Frontal cortex (tissue), 4 donors: ENCODE data around the gene TMEM129. TPM values are rescaled to one million over a fixed set of nuclear protein-coding genes. Genes with fewer than 3 reads are reported as not detected.

Experiments
- DNase-seq, 2 donors: peaks; one replicate each; pipeline ENCODE4 v3.0.0; 2012; ENCODE audit warnings: low spot score in 2 of 2
- FAIRE-seq: peaks from 2 replicates; lab custom pipeline; 2012; peaks lifted over from hg19 to GRCh38; lab: Jason Lieb, UNC
- total RNA-seq: library from RNA; depleted of rRNA; stranded (reverse); fragments of >200 nt; gene quantifications from one replicate; pipeline ENCODE4 v1.2.3, GENCODE V29; 2014
- donor health status: control.
- donor health status: control.
- donor health status: control.

The TMEM129 gene
- total RNA-seq, 1 donor from 2014 or later: 13.5 TPM

DNA sequence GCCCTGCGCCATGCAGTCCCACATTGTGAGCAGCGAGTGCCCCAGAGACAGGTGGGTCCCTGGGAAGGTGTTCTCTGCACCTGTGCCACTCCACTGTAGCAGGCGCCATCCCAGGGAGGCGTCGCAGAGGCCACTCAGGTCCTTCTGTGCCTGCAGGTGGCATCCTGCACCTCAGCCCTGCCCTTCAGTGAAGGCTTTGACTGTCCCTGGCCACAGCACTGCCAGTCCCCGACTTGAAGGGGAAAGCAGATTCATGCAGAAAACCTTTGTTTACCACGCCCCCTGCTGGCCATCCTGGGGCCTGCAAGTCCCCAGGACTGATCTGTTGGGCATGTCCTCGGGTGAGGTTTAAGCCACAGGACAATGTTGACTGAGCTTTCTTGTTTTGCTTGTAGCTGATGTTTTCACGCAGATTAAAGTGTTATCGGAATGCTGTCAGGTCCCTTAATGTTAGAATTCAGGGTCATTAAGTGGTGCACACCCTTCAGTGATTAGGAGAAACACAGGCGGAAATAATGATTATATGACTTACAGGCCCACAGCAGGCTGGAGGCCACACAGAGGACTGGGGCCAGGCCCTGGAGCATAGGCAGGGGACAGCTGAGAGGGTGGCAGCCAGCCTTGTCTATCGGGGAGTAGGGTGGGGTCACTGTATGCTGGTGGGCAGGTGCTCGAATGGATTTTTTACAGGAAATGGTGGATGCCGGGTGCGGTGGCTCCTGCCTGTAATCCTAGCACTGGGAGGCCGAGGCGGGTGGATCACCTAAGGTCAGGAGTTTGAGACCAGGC, 5.2 kb upstream of the TMEM129 start:
- no peak for FAIRE-seq
- peak; percentile 83 to 90 for DNase-seq

DNA sequence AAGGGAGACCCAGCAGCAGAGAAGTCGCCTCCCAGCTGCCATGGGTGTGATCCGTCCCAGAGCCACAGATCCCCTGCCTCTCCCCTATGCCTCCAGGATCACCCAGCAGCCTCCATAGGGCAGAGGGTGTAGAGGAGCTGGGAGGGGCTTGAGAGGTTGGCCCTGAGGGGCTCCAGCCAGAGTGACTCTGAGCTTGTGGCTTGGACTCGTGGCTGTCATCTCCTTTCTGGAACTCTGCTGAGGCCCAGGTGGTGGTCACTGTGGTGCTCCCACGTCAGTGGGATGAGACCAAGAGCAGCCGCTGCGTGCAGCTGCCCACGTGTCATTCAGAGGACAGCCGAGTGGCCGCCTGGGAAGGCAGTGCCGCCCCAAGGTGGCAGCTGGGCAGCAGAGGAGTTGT, 4.4 kb upstream of the TMEM129 start:
- no peak for FAIRE-seq
- no peak for DNase-seq

DNA sequence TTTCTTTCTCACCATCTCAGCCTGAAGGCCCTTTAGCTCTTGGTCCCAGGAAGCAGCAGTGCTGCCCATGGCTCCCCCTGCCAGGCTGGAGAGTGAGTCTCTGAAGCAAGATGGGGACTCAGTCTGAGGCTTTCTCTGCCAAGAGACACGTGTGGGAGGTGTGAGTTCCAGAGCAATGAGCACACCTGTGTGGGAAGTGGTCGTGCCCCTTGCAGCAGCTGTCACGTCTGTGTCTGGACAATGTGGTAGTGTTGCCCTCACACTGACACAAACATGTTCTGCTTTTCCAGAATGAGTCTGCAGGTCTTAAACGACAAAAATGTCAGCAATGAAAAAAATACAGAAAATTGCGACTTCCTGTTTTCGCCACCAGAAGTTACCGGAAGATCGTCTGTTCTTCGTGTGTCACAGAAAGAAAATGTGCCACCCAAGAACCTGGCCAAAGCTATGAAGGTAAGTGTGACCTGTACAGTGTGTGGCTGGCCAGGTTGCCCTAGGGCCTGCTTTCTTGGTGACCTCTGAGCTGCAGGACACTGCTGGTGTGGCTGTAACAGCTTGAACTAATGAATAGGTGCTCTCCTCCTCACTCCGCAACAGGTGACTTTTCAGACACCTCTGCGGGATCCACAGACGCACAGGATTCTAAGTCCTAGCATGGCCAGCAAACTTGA, 2.1 kb upstream of the TMEM129 start:
- FAIRE-seq: no peak
- no peak for DNase-seq

DNA sequence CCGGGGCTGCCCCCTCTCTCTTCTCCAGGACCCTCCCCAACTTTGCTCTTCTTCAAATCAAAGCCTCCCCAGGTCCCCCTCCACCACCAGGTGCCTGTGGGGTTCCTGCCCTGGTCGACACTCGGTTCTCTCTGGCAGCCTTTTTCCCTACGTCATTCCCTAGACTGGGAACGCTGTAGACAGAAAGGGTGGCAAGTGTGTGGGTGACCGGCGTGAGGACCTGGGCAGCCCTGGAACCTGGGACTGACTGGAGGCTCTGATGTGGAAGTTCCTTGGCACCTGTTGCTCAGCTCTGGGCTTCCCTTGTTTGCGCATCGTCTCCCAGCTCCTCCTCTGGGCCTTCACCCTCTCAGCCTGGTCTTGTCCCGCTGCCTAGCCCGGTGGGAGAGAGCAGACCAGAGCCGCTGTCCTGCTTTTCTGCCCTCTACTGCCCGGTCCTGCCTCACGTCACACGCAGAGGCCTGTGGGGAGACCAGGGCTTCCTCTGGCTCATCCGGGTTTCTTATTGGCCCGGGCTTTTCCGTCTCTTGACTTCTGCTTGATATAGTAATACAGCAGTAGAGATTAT, 1.5 kb upstream of the TMEM129 start:
- no peak for DNase-seq
- no peak for FAIRE-seq

DNA sequence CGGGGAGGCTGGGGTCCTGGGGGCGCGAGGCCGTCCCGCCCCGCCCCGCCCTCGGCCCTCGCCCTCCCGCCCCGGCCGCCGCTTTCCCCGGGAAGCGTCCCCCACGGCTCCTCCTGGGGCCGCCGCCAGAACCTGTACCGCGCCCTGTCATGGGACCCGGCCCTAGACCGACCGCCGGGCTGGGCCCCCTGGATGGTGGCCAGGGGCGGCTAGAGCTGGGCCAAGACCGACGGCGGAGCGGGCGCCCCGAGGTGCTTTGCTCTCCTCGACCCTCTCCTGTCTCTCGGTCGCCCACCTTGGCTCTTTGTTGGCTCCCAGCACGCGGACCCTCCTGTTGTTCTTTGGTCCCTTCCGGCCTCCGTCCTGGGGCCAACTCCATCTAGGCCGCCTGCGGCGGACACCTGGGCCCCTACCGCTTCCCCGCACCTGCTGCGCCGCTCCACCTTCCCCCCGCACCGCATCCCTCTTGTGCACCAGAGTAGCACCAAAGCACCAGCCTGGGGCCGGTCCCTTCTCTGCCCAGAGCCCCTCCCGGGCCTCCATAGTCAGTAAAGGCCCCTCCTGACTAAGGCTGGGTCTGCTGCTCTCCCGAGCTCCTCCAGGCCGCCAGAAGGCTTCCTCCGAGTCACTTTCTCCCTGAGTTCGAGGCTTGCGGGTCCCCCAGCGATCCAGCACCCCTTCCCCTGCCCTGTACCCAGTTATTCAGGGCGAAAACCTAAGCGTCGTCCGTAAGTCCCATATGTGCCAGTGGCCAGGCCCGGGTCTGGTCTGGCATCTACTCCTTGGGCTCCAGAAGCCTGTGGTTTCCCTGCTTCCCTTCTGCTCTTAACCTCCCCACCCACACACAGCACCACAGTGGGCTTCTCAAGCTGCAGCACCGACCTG, 785 bp upstream of the TMEM129 start:
- FAIRE-seq (no peak), DNase-seq (no peak)

DNA sequence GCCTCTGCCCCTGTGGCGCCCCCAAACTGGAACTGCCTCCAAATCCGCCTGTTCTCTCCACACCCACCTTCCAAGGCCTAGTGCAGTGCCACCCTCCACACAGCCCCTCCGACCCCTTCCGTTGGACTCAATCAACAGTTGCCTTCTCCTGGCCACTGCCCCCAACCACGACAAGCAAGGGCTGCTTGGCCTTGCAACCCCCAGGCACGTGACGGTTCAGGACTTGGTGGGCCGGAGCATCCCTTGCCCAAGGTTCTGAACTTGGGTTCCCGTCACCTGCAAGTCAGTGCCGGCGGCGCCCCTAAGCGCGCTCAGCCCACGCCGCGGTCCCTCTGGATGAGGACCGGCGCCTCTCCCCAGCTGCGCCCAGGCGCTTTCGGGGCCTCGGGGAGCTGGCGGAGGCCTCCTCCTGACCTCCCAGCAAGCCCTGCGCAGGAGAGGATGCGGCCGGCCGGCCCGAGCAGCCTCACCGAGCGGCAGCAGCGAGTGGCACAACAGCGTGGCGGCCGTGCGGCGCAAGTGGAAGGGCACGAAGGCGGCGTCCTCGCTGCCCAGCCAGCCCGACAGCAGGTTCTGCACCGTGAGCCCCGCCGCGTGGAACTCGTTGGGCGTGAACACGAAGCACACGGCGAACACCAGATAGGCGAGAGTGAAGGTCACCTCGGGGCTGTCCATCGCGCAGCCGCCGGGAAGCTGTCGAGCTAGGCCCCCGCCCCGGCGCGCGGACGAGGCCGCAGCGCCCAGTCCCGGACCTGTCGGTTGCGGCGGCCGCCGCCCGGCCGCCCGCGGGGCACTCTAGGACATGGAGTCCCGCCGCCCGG, 750 bp downstream of the TMEM129 start:
- DNase-seq: peak; percentile 62 to 68
- no peak for FAIRE-seq

DNA sequence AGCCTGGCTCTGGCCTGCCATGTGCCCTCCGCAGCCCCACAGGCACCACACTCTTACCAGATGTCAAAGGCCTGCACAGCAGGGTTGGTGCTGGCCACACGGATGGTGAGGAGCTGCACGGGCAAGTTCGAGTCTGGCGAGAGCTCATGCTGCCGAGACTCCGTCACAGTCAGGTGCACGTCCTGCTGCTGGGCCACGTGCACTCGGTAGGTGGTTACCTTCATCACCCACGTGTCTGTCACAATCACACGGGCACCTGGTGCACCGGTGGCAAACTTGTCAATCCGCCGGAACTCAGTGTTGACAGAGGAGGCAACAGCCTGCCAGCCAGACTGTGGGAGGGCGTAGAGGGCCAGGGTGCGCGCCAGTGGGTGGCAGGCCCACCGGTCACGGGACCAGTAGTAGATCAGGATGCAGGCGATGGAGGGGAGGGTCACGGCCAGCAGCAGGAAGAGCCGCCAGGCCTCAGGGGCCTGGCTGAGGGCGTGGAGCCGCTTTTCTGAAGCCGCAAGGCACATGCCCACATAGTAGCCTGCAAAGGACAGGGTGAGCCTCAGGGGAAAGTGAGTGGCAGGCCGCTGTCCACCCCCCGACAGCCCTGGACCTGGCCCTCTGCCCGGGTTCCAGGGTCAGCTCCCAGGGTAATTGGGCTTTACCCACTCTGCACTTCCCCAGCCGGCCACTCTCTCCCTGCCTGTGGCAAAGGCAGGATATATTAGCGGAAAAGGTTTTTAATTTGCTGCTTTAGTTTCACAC, 2.9 kb downstream of the TMEM129 start:
- no peak for FAIRE-seq
- no peak for DNase-seq

DNA sequence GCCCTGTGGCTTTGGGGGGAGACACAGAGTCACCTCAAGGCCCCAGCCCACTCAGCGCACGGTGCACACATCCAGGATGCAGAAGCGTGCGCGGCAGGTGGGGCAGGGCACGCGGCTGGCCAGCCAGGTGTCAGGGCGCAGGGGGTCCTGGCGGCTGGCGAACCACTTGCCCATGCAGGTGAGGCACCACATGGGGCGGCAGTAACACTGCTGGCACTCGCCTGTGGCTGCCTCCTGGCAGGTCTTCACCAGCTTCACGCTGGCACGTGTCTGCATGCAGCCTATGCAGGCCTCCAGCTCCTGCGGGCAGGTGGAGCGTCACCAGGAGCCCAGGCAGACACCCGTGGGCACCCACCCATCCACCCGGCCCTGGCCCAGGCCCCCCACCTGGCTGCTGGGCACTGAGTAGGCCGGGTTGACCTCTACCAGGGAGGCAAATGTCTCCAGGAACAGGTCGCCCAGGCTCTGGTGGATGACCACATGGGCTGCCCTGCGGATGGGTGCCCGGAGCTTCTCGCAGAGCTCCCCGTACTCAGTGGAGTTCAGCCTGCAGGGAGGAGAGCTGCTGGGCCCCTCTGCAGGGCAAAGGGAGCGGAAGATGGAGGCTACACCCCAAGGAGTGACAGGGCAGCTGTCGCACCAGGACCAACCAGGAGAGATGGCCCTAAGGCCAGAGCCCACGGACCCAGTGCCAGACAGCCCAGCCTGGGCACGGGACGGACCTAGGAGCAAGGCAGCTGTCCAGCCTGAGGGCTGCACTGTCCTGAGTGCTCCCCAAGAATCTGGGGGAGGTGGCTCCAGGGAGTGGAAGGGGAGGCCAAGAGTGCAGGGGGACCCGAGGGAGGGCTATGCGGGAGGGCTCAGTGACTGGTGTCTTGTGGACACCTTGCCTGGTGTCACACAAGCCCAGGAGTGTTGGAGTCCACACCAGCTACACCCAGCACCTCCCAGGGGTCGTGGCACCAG, 3.7 kb downstream of the TMEM129 start:
- FAIRE-seq (no peak), DNase-seq (no peak)

DNA sequence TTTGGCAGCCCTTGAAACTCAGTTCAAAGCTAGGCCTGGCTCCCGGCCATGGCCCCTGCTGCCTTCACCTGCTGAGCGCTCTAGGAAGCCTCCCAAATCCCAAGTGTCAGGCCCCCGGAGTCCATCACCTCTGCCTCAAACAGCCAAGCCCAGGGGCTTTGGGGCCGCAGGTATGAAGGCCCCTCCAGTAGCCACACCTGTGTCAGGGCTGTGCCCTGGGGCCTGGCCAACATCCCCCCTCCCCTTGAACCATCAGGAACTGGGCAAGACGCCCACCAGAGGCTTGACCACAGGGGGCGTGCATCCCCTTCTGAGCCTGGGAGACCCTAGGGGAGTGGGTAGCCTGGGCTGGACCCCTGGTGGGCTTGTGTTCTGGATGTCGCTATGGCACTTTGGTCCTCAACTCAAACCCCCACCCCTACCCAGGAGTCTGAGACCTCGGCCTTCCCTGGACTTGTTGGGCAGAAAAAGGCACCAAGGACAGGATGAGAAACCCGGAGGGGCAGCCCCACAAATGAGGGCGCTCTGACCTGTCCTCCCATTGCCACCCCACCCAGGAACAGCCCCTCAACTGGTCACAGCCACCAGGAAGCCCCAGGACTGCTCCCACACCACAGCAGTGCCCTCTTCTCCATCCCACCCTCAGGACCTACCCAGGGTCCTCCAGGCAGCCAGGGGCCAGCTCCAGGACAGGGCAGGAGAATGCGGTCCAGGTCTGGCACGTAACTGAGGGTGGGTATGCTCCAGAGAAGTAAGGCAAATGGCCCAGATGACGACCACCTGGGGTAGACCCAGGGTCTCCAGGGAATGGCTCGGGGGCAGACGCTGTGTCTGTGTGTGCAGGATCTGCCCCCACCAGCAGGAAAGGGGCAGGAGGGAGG, 4.8 kb downstream of the TMEM129 start:
- DNase-seq (no peak), FAIRE-seq (no peak)

DNA sequence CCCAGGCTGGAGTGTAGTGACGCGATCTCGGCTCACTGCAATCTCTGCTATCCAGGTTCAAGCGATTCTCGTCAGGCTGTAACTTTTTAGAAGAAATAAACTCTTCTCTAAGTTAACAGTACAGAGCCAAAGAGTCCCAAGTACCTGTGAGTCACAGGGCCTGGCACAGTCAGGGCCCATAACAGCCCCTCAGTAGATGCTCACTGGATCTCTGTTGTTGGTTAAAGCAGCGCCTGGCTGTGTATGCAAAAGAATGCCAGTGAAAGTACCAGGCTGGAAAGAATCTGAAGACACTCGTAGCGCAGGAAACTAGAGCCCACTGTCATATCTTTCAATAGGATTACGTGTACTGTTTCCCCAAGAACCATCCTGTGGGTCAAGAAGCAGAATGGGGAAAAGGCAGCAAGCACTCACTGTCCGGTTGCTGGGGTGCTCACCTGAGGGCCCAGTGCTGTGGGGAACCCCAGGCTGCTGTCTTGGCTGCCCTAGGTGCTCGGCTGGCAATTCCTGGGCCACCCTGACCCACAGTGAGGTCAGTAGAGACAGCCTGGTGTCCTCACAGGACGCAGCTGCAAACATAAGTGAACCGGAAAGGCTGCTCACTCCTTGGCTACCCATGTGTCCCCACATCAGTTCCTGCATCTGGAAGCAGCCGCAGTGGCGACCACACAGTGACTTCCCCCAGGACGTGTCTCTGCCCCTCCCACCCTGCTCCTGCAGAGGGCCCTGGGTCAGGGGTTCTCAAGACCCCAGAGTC, 5.9 kb downstream of the TMEM129 start:
- FAIRE-seq (no peak), DNase-seq (no peak)

DNA sequence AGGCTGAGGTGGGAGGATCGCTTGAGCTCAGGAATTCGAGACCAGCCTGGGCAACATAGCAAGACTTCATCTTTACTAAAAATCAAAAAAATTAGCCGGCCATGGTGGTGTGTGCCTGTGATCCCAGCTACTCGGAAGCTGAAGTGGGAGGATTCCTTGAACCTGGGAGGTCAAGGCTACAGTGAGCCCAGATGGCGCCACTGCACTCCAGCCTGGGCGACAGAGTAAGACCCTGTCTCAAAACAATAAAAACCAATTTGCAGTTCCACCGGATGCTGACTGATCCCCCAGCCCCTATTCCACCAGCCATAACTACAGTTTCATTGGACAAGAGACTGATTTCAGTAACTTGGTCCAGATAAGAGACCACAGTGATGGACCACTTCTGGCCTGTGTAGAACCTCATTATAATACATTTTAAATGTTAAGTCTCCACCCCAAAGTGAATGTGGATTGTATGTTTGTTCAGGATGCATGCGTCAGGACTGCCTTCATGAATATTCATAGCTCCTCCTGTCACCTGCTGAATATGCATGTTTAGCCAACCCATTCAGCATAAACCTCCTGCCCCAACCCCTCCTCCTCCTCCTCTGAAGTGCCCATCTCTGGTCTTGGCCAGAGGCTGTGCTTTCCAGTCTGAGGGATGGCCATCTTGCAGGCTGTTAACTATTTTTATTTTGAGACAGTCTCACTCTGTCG, 6.7 kb downstream of the TMEM129 start:
- DNase-seq (no peak), FAIRE-seq (no peak)

DNA sequence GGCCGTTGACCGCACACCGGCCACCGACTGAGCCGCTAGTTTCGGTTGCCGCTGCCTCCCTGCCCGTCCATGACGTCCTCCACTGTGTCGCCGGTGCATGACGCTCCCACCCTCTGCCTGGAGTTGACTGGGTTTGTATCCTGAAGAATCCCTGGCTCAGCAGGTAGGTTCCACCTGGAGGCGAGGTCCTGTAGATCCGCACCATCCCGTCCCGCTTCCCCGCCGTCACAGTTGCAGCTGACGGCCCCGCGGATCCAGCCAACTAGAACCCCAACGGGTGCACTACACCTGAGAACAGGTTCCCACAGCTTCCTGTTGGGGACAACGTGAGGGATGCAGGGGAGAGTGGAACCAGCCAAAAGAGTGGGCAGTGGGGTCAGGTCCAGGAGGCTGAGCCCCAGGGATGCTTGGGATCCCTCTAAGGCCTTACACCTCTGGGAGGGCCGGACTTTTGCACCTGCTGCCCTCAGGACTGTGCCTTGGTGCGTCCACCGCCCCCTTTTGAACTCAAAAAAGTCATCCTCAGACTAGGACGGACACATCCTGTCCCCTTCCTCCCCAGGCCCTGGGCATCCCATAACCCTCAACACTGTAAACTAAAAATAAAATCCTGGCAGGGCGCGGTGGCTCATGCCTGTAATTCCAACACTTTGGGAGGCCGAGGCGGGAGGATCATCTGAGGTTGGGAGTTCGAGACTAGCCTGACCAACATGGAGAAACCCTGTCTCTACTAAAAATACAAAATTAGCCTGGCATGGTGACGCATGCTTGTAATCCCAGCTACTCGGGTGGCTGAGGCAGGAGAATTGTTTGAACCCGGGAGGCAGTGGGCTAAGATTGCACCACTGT, 7.9 kb downstream of the TMEM129 start:
- DNase-seq (no peak), FAIRE-seq (no peak)

DNA sequence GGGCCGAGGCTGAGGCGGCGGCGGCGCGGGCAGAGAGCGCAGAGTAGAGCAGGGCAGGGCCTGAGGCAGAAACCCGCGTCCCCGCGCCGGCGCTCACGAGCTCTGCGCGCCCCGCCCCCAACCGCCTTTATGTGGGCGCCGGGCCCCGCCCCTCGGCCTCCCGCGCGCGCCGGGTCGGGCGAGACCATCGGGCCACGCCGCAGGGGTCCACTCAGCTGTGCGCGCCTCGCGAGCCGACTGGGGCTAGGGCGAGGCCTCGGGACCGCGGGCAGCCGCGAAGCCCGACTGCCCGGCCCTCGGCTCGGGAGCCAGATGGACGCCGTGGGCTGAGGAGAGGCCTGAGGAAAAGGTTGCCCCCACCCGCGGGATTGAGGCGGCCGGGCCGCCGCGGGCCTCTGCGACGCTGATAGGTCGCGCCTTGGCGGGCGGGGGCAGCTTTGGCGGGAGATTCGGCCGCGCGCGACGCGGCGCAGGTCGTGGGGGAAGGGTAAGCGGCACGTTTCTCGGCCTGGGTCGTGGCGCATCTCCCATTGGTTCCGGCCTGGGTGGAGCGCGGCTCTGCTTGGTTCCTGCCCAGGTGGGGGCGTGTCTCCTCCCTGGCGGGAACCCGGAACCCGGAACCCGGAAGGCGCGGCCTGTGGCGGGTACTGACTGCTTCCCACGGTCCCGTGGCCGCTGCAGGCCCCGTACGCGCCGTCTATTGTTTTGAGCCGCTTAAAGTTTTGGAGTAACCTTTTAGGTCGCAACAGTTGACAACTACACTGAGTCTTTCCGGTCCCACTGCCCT, 8.7 kb downstream of the TMEM129 start, which contains the start of gene SLBP:
Gene SLBP (minus strand): TSS at position 104 of the 787 bp plus-strand sequence. CDS start 131 bp downstream, outside the sequence.
- FAIRE-seq (no peak), DNase-seq (peak; percentile 94 to 98)
